ENCODE data around the gene PDLIM5.

PDLIM5 gene

DNA sequence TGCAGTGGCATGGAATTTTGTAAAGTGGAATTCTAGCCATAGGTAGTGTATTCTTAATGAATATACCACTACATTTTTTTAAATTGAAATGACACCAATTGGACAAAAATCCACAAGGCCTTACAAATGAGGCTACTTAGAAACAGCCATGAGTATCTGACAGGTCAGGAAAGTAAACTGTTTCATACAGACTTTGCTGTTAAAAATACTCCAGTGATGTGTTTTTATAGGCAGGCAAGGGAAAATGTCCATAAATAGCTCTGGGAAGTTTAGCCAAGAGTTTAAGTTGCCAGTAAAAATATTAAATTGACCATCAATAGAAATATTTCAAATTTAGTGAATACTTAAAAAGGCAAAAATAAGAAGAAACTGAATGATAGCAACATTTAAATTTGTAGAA is 41.8 kb upstream of the PDLIM5 start:
- H3K4me3 ChIP-seq (ENCODE audit: low read depth, low read length): no peak overlapping the region
- TF ChIP-seq, protein P1, sequence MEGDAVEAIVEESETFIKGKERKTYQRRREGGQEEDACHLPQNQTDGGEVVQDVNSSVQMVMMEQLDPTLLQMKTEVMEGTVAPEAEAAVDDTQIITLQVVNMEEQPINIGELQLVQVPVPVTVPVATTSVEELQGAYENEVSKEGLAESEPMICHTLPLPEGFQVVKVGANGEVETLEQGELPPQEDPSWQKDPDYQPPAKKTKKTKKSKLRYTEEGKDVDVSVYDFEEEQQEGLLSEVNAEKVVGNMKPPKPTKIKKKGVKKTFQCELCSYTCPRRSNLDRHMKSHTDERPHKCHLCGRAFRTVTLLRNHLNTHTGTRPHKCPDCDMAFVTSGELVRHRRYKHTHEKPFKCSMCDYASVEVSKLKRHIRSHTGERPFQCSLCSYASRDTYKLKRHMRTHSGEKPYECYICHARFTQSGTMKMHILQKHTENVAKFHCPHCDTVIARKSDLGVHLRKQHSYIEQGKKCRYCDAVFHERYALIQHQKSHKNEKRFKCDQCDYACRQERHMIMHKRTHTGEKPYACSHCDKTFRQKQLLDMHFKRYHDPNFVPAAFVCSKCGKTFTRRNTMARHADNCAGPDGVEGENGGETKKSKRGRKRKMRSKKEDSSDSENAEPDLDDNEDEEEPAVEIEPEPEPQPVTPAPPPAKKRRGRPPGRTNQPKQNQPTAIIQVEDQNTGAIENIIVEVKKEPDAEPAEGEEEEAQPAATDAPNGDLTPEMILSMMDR (IDR thresholded peaks at IDR 0.05; ENCODE audit: low read depth, low read length): no peak

DNA sequence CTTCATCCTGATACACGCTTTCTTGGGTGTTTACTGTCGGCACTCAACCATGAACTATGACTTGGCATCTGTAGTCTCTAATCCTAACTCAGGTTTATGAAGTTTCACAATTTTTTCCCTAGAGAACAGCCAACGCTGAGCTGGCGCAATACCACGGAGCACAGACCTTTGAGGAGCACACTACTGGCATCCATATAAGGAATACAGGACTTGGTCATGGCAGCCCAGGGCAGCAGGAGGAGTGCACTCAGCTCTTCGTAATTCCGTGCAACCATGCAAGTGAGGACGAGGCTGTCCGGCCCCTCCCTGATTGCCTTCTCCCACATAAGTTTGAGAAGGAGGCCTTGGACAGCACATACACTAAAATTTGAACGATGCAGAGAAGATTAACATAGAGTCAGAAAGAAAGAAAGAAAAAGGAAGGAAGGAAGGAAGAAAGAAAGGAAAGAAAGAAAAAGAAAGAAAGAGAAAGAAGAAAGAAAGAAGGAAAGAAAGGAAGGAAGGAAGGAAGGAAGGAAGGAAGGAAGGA is 41.0 kb upstream of the PDLIM5 start:
- TF ChIP-seq, protein P1 (IDR thresholded peaks at IDR 0.05; ENCODE audit: low read depth, low read length): no peak
- no peak overlapping the region for H3K4me3 ChIP-seq (ENCODE audit: low read depth, low read length)

DNA sequence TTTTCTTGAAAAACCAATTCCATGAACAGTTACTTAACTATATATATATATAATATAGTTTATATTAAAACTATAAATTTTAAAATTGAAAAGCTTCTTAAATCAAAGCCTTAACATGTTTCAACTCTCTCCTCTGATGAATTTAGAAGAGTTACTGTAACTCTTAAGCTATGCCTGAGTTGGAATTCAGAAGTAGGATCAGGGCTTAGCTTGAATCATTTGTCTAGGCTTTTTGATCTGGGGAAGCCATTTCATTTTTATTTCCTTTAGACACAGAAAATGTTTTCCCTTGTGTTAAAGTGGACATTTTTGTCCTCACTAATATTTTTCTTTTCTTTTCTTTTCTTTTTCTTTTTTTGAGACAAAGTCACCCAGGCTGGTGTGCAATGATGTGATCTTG is 40.4 kb upstream of the PDLIM5 start:
- H3K4me3 ChIP-seq (ENCODE audit: low read depth, low read length): no peak overlapping the region
- TF ChIP-seq, protein P1 (IDR thresholded peaks at IDR 0.05; ENCODE audit: low read depth, low read length): no peak

DNA sequence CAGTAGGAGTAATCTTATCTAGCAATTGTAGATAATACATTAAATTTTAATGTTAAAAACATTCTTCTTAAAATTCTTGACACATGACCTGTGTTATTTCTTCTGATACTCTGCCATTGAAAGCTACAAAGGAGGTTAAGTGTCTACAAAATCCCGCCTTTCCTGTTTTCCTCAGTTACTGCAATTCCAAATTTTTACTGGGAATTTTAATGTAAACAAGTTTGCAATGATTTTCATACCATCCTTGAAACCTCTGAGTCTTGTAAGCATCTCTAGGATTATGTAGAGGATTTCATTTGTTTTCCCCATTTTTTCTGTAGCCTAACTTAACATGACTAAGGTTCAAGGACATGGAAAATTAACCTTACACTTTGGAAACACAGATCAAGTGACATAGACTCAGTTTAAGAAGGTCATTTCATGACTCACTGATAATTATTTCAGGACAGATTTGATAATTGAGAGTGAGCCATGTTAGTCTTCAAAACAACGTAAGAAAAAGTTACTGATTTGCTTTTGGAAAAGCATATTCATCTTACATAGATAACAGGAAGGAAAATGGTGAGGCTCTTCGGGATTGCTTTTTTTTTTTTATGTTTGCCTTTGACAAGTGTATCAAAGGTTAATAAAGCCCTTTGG is 39.6 kb upstream of the PDLIM5 start:
- H3K4me3 ChIP-seq (ENCODE audit: low read depth, low read length): no peak overlapping the region
- TF ChIP-seq, protein P1 (IDR thresholded peaks at IDR 0.05; ENCODE audit: low read depth, low read length): no peak

DNA sequence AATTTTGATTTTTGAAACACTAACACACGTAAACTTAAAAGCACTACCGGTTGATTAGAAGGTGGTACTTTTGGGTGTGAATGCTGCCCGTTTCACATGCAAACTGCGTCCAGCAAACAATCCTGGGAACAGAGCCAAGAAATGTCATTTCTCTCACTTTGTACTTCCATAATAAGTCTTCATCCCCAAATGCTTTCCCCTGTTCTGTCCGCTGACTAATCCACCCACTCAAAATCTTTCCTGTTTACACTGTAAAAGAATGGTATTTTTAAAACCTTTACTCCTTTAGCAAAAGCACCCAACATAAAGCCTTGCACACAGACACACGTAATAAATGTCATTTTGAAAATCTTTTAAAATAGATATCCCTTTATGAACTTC is 39.1 kb upstream of the PDLIM5 start:
- no peak overlapping the region for H3K4me3 ChIP-seq (ENCODE audit: low read depth, low read length)
- TF ChIP-seq, protein P1 (IDR thresholded peaks at IDR 0.05; ENCODE audit: low read depth, low read length): no peak

DNA sequence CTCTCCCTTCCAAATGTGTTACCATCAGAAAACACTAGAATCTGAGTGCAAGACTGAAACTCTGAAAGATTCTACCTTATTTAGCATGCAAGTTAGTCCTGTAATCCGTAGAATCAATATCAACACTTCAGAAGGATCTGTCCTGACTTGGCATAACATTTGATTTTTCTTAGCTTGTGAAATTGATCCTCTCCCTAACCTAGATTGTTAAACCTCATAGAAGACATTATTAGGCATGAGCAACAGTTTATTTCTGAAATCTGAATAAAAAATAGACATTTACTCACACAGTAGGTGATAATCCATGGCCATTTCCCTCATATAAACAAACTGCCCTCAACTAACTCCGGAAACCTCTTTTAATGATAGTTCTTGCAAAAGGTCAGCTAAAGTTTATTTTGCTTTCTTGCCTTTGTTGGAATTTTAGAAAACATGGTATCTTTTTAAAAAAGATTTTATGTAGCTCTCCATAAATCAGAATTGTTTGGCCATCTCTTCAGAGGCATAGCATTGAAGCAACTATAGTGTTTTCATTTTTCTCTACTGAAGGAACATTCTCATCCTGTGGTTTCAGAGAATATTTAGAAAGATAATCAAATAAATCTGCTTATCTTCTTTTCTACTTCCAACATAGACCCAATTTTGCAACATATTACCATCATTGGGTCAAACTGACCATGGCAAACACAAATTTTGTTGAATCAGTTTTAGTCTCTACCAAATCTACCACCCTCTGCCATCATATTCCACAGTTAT is 38.5 kb upstream of the PDLIM5 start:
- H3K4me3 ChIP-seq (ENCODE audit: low read depth, low read length): no peak overlapping the region
- TF ChIP-seq, protein P1 (IDR thresholded peaks at IDR 0.05; ENCODE audit: low read depth, low read length): no peak

DNA sequence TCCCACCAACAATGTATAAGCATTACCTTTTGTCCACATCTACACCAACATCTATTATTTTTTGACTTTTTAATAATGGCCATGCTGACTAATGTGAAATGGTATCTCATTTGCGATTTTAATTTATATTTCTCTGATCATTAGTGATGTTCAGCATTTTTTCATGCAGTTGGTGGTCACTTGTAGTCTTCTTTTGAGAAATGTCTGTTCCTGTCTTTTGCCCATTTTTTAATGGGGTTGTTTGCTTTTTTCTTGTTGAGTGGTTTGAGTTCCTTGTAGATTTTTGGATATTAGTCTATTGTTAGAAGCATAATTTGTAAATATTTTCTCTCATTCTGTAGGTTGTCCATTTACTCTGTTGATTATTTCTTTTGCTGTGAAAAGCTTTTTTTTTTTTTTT is 36.8 kb upstream of the PDLIM5 start:
- TF ChIP-seq, protein P1 (IDR thresholded peaks at IDR 0.05; ENCODE audit: low read depth, low read length): no peak
- H3K4me3 ChIP-seq (ENCODE audit: low read depth, low read length): no peak overlapping the region

All from WI38 (cell line).